ENCODE measurements around the gene ZNF302.

The ZNF302 gene

DNA sequence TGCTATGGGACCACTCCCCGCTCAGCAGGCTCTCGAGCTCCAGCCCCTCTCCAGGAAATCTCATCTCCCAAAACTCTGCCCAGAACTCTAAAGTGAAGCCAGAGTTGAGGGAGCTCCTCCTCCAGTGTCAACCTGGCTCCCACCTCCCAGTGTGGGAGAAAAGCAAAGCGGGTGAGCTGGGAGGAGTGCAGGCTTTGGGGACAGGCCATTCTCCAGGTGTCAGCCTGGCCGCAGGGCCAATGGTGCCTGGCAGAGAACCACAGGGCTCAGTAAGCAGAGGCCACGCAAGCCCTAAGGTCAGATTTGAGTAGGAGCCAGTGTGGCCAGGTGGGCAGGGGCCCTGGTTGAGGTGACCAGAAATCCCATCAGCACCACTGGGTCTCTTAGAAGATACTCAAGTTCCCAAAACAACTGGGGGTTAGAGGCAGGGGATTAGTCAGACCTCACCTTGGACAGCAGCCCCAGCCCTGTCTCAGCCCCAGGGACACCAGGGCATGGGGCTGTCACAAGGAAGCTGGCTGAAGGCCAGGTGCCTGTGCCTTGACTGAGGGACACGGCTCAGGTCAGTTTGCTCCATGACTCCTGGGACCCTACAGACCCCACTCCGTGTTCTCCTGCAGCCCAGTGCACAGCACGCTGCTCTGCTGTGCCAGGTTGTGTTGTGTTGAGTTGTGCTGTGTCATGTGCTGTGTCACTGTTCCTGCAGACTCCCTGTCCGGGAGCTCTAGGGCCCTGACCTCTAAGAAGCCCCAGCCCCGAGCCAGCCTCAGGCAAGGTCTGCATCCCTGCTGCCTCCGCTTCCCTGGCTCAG, 53.7 kb downstream of the ZNF302 start:
- no peak overlapping the region for H3K4me3 ChIP-seq (ENCODE audit: low read depth, low read length)
- no peak for DNase-seq (ENCODE audit: low read depth)
- TF ChIP-seq POLR2A (IDR thresholded peaks at IDR 0.05; ENCODE audit: extremely low read depth, insufficient read length) (no peak), MYC (IDR thresholded peaks at IDR 0.05; ENCODE audit: low read depth, low read length) (no peak)
- TF ChIP-seq, protein P1, sequence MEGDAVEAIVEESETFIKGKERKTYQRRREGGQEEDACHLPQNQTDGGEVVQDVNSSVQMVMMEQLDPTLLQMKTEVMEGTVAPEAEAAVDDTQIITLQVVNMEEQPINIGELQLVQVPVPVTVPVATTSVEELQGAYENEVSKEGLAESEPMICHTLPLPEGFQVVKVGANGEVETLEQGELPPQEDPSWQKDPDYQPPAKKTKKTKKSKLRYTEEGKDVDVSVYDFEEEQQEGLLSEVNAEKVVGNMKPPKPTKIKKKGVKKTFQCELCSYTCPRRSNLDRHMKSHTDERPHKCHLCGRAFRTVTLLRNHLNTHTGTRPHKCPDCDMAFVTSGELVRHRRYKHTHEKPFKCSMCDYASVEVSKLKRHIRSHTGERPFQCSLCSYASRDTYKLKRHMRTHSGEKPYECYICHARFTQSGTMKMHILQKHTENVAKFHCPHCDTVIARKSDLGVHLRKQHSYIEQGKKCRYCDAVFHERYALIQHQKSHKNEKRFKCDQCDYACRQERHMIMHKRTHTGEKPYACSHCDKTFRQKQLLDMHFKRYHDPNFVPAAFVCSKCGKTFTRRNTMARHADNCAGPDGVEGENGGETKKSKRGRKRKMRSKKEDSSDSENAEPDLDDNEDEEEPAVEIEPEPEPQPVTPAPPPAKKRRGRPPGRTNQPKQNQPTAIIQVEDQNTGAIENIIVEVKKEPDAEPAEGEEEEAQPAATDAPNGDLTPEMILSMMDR (IDR thresholded peaks at IDR 0.05; ENCODE audit: low read depth, low read length): no peak
- TF ChIP-seq, protein P2, sequence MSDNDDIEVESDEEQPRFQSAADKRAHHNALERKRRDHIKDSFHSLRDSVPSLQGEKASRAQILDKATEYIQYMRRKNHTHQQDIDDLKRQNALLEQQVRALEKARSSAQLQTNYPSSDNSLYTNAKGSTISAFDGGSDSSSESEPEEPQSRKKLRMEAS (IDR thresholded peaks at IDR 0.05; ENCODE audit: low read depth, low read length): no peak

DNA sequence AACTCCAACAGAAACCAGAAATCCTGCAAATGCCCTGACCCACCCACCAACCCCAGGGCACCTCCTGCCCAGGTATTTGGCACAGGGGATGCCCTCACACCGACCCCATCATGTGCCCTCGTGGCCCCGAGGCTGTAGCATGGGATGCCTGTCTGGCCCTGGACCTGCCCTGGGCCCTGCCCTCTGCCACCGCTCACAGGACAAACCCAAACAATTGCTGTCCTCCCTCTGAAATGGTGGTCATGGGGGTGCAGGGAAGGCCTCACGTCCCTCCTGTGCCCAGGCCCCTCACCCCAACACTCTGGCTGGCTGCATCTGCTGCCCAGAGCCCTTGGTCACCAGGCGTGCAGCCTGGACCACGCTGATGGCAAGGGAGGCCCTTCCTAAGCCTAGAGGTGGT, 54.5 kb downstream of the ZNF302 start:
- H3K4me3 ChIP-seq (ENCODE audit: low read depth, low read length): no peak overlapping the region
- TF ChIP-seq, protein P2 (IDR thresholded peaks at IDR 0.05; ENCODE audit: low read depth, low read length): no peak
- TF ChIP-seq MYC (IDR thresholded peaks at IDR 0.05; ENCODE audit: low read depth, low read length): no peak
- TF ChIP-seq, protein P1 (IDR thresholded peaks at IDR 0.05; ENCODE audit: low read depth, low read length): no peak
- TF ChIP-seq POLR2A (IDR thresholded peaks at IDR 0.05; ENCODE audit: extremely low read depth, insufficient read length): no peak

DNA sequence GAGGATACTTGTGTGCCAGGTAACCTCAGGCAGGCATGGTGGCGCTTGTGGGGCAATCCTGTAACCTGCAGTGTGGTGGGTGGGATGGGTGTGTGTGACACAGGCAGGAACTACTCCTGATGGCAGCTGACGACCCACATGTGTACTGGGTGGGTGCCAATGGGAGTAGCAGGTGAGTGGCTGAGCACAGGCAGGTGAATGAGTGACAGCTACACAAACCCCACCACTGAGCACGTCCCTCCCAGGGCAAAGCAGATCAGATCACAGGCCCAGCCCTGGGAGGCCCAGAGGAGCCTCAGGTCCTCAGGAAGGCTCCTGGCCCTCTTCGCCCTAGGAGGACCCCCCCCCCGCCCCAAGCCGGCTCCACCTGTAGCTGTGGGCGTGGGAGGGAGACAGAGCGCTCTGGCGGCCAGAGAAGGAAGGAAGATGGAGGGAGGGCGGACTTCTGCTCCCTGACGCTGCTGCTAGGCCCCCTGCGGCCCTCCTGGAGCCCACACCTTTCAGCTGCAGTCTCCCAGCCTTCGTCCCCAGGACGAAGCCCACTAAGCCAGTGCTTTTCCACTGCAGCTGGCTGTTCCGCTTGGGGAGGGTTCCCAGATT, 55.2 kb downstream of the ZNF302 start:
- TF ChIP-seq POLR2A (IDR thresholded peaks at IDR 0.05; ENCODE audit: extremely low read depth, insufficient read length): no peak
- TF ChIP-seq MYC (IDR thresholded peaks at IDR 0.05; ENCODE audit: low read depth, low read length): no peak
- TF ChIP-seq, protein P2 (IDR thresholded peaks at IDR 0.05; ENCODE audit: low read depth, low read length): no peak
- TF ChIP-seq, protein P1 (IDR thresholded peaks at IDR 0.05; ENCODE audit: low read depth, low read length): no peak
- peak overlapping the region; percentile 77 for H3K4me3 ChIP-seq (ENCODE audit: low read depth, low read length)
- DNase-seq (ENCODE audit: low read depth): peak; percentile 8

More for the DNA sequence above, 54.5 kb downstream of the ZNF302 start:
- DNase-seq (ENCODE audit: low read depth): no peak

DNA sequence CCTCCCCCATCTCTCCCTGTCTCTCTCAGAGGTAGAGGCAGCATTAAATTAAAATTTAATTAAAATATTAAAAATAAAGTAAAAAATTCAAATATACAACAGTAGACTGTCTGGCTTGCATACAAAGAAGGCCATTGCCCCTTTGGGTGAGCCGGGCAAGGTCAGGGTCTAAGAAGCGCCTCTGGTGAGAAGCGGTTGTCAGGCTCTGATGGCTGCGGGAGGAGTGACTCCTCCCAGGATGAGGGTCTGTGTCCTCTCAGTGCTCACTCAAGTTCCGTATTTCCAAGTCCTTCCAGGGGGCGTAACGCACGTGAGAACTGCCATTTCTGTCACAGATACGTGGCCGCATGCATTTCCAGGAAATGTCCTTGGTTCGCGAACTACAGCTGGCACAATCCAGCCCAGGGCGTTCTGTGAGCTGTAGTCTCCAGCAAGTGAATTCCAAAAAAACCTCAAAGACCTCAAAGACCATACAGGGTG, 55.8 kb downstream of the ZNF302 start:
- TF ChIP-seq POLR2A (IDR thresholded peaks at IDR 0.05; ENCODE audit: extremely low read depth, insufficient read length): peak; percentile 5
- TF ChIP-seq MYC (IDR thresholded peaks at IDR 0.05; ENCODE audit: low read depth, low read length): peak; percentile 75; the same call in 1 of the 2 replicates
- TF ChIP-seq, protein P1 (IDR thresholded peaks at IDR 0.05; ENCODE audit: low read depth, low read length): no peak
- TF ChIP-seq, protein P2 (IDR thresholded peaks at IDR 0.05; ENCODE audit: low read depth, low read length): peak; percentile 87
- peak overlapping the region; percentile 77 for H3K4me3 ChIP-seq (ENCODE audit: low read depth, low read length)
- DNase-seq (ENCODE audit: low read depth): peak; percentile 83

DNA sequence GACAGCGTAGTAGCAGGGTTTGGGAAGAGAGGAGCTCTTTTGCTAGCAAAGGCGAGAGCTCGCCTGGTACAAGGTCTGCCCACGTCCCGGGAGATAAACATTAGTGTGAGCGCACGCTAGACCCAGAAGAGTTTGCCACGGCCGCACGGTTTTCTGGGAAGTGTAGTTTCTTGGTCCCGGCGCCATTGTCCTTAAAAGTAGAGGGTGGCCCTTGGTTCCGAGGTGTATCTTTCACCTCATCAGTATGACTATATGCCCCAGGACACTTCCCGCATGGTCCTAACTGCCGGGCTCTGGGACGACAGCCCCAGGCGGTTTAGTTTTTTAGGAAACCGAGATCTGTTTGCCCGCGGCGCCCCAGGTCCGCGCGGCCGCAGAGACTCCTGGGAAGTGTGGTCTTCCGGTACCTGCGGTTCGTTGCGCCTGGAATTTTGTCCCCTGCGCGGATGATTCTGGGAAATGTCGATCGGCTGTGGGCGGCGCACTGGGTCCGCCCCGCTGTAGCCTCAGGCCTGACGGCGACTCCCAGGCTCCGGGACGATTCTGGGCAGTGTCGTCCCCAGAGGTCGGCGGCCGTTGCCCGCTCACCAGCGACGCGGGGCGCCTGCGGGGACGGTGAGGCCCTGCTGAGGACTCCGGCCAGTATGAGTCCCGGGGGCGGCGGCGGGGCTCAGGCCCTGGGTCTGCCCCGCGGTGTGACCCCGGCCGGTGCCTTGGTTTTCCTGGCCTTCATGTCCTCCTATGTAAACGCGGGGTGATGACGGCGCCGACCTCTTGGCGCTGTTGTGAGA, 56.5 kb downstream of the ZNF302 start, which contains the start of gene ZNF181:
Gene ZNF181 (plus strand): TSS at position 498 of the 791 bp plus-strand sequence. CDS start 795 bp downstream, outside the sequence.
- peak within 1 kb of the TSS; percentile 77 for H3K4me3 ChIP-seq (ENCODE audit: low read depth, low read length)
- TF ChIP-seq POLR2A (IDR thresholded peaks at IDR 0.05; ENCODE audit: extremely low read depth, insufficient read length) (peak; percentile 35), MYC (IDR thresholded peaks at IDR 0.05; ENCODE audit: low read depth, low read length) (peak; percentile 86)
- TF ChIP-seq, protein P1 (IDR thresholded peaks at IDR 0.05; ENCODE audit: low read depth, low read length): no peak
- TF ChIP-seq, protein P2 (IDR thresholded peaks at IDR 0.05; ENCODE audit: low read depth, low read length): peak; percentile 76

More for the DNA sequence above, 56.5 kb downstream of the ZNF302 start, which contains the start of gene ZNF181:
- peak; percentile 90 for DNase-seq (ENCODE audit: low read depth)
